HL-60 (cell line): ENCODE results near the gene CHD2.

Experiments used
- CTCF ChIP-seq: IDR thresholded peaks from one replicate; pipeline ENCODE4 v1.5.1; 2011; ENCODE audit warnings: low read length, control low read depth, inconsistent platforms; ENCODE audit not compliant: insufficient read depth
- POLR2AphosphoS5 ChIP-seq: IDR thresholded peaks from 2 replicates; pipeline ENCODE4 v1.6.1; 2012; ENCODE audit warnings: low read depth

- no peak for TF ChIP-seq CTCF
- TF ChIP-seq POLR2AphosphoS5: no peak
These were observed 53.9 kb downstream of the CHD2 start for GRCh38 chr15:92954002-92954401.
